HG03354 (cell line): ENCODE results near the gene OPALIN.

Experiments
- ATAC-seq: cut with Tn5 transposase; IDR thresholded peaks from one replicate; pipeline ENCODE4 v1.9.1; 2021; ENCODE audit warnings: mild to moderate bottlenecking; ENCODE audit not compliant: unreplicated experiment, poor library complexity, severe bottlenecking

The OPALIN gene

GRCh38 chr10:96341219-96342182 lies 17.3 kb downstream of the OPALIN start:
- peak; percentile 48 for ATAC-seq

- ATAC-seq, result peak; percentile 68
Observed at GRCh38 chr10:96339956-96340904, 18.6 kb downstream of the OPALIN start.

- ATAC-seq, result no peak
Observed at GRCh38 chr10:96339383-96339782, 19.4 kb downstream of the OPALIN start.

GRCh38 chr10:96338279-96338925 lies 20.4 kb downstream of the OPALIN start:
- no peak for ATAC-seq

- no peak for ATAC-seq
Observed at GRCh38 chr10:96337106-96337505, 21.7 kb downstream of the OPALIN start.

- no peak for ATAC-seq
Observed at GRCh38 chr10:96334616-96335526, 23.9 kb downstream of the OPALIN start.

- no peak for ATAC-seq
Observed at GRCh38 chr10:96333101-96333500, 25.7 kb downstream of the OPALIN start.

- ATAC-seq, result no peak
Observed at GRCh38 chr10:96327462-96327861, 31.3 kb downstream of the OPALIN start.

- ATAC-seq, result peak; percentile 95
Observed at GRCh38 chr10:96325719-96326373, 33.0 kb downstream of the OPALIN start.

GRCh38 chr10:96324447-96324846 lies 34.4 kb downstream of the OPALIN start:
- no peak for ATAC-seq

- no peak for ATAC-seq
Observed at GRCh38 chr10:96322275-96322674, 36.5 kb downstream of the OPALIN start.

- ATAC-seq, result no peak
Observed at GRCh38 chr10:96321822-96322221, 37.0 kb downstream of the OPALIN start.

GRCh38 chr10:96319754-96320474 lies 38.9 kb downstream of the OPALIN start:
- no peak for ATAC-seq

- ATAC-seq, result no peak
Observed at GRCh38 chr10:96317067-96317833, 41.6 kb downstream of the OPALIN start.

- ATAC-seq, result no peak
Observed at GRCh38 chr10:96313344-96313743, 45.5 kb downstream of the OPALIN start.

GRCh38 chr10:96311180-96311715 lies 47.6 kb downstream of the OPALIN start:
- no peak for ATAC-seq

GRCh38 chr10:96310321-96310669 lies 48.5 kb downstream of the OPALIN start:
- ATAC-seq, result no peak
